GM18909 (cell line): ENCODE results near the gene PNPLA4.

Experiments used
- ATAC-seq: cut with Tn5 transposase; IDR thresholded peaks from one replicate; pipeline ENCODE4 v1.9.1; 2021; ENCODE audit warnings: mild to moderate bottlenecking; ENCODE audit not compliant: unreplicated experiment, poor library complexity

Gene PNPLA4

DNA sequence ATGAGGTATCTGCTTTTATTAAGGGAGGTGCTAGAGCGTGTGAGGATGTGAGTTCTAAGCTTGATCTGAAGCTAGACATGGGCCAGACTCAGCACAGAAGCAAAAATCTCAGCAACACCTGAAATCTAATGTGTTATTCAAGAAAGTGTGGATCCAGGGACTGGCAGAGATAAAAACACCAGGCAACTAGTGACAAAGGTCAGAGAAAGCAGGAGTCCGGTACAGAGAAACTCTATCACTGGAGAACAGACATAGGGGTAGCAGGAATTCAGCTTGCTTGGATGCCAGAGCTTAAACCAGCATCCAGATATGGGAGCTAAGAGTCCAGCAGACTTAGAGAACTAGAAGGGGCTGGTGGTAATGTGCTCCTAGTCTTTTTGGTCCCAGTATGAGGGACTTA lies 50.3 kb downstream of the PNPLA4 start:
- ATAC-seq: no peak

DNA sequence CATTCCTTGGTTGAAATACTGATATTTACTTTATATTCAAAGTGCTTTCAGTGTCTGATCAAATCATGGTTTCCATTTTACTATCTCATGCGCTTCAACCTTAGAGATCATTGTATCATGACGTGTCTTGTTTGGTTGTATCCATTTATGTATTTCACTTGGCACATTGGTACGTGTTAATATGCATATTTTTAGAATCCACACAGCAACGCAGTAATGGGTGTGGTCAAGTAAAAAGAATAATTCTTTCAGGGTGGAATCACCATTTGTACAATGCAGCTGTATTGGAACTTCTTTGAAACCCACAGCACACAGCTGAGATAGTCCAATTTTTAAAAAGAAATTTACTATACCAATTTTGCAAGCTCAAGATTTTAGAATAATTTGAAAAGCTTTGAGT lies 55.2 kb downstream of the PNPLA4 start:
- no peak for ATAC-seq

DNA sequence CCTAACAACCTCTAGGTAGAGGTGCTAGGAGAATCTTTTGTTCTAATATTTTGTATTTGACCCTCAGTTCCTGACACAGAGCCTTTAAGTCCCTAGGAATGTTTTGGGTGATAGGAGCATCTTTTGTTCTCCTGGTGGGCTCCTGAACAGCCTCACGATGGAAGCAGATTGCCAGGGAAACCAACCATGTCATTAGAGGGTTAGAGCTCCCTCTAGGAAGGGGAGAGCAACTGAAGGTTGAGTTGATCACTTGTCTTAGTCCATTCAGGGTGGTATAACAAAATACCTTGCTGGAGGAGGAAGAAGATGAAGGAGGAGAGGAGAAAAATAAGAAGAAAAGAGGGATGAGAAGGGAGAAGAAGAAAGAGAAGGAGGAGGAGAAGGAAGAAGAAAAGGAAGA lies 75.0 kb downstream of the PNPLA4 start:
- ATAC-seq: no peak
